NCI-H82 (cell line): ENCODE results near the gene SHLD1.
"Not testable (repeated sequence)": the region's sequence is repeated elsewhere in the genome, so short reads cannot be mapped to it uniquely, and the experiment has no call there.

Experiments used
- DNase-seq: peaks from one replicate; lab custom pipeline; 2025; lab: John Stamatoyannopoulos, UW

SHLD1 gene

GRCh38 chr20:5735845-5736510, 14.2 kb upstream of the SHLD1 start:
- peak; percentile 79 for DNase-seq

- DNase-seq, result no peak
Observed at GRCh38 chr20:5737619-5737953, 12.6 kb upstream of the SHLD1 start.

- no peak for DNase-seq
Observed at GRCh38 chr20:5737966-5738365, 12.2 kb upstream of the SHLD1 start.

GRCh38 chr20:5740643-5741042, 9.6 kb upstream of the SHLD1 start:
- DNase-seq, result not testable (repeated sequence)

- DNase-seq, result no peak
Observed at GRCh38 chr20:5741089-5741488, 9.1 kb upstream of the SHLD1 start.

- no peak for DNase-seq
Observed at GRCh38 chr20:5742041-5742440, 8.2 kb upstream of the SHLD1 start.

GRCh38 chr20:5745416-5746030, 4.7 kb upstream of the SHLD1 start:
- DNase-seq, result no peak

GRCh38 chr20:5746064-5746463, 4.1 kb upstream of the SHLD1 start:
- no peak for DNase-seq

- DNase-seq, result no peak
Observed at GRCh38 chr20:5748246-5748645, 2.0 kb upstream of the SHLD1 start.

GRCh38 chr20:5749512-5749951, 669 bp upstream of the SHLD1 start:
- DNase-seq, result not testable (repeated sequence)

GRCh38 chr20:5751856-5752255, 1.7 kb downstream of the SHLD1 start:
- DNase-seq, result no peak

- no peak for DNase-seq
Observed at GRCh38 chr20:5753814-5754213, 3.6 kb downstream of the SHLD1 start.

- DNase-seq, result peak; percentile 13
Observed at GRCh38 chr20:5757949-5758348, 7.7 kb downstream of the SHLD1 start.

- peak; percentile 19 for DNase-seq
Observed at GRCh38 chr20:5766085-5766764, 16.0 kb downstream of the SHLD1 start.

GRCh38 chr20:5767493-5768098, 17.4 kb downstream of the SHLD1 start:
- no peak for DNase-seq

GRCh38 chr20:5770231-5770986, 20.2 kb downstream of the SHLD1 start:
- no peak for DNase-seq

- no peak for DNase-seq
Observed at GRCh38 chr20:5770987-5771318, 20.8 kb downstream of the SHLD1 start.

GRCh38 chr20:5772704-5773103, 22.5 kb downstream of the SHLD1 start:
- no peak for DNase-seq

GRCh38 chr20:5773589-5773988, 23.4 kb downstream of the SHLD1 start:
- DNase-seq, result no peak

GRCh38 chr20:5776077-5776476, 25.9 kb downstream of the SHLD1 start:
- DNase-seq, result no peak

GRCh38 chr20:5779071-5779900, 29.1 kb downstream of the SHLD1 start:
- DNase-seq, result no peak

GRCh38 chr20:5780846-5781217, 30.6 kb downstream of the SHLD1 start:
- no peak for DNase-seq
